GM21529 (cell line): ENCODE measurements around the gene YBX3.

Experiments
- ATAC-seq: cut with Tn5 transposase; IDR thresholded peaks from one replicate; pipeline ENCODE4 v1.9.1; 2021; ENCODE audit not compliant: unreplicated experiment

YBX3 gene

DNA sequence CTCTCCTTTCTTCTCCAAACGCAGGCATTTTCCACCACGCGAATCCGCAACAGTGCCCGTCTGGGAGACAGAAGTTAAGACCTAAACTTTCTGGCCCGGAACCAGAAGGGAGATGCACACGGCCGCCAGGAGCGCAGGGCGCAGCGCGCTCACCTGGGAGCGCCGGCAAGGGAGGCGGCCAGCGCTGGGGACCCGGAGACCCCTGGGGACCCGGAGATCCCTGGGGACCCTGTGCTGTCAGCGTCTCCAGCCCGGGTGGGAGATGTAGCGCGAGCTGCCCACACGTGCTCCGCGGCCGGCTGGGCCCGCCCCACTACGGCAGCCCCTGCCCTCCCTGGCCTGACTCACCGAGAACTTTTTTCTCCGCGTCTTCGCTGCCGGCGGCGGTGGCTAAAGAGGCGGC is 620 bp downstream of the YBX3 start:
- peak; percentile 47 for ATAC-seq

DNA sequence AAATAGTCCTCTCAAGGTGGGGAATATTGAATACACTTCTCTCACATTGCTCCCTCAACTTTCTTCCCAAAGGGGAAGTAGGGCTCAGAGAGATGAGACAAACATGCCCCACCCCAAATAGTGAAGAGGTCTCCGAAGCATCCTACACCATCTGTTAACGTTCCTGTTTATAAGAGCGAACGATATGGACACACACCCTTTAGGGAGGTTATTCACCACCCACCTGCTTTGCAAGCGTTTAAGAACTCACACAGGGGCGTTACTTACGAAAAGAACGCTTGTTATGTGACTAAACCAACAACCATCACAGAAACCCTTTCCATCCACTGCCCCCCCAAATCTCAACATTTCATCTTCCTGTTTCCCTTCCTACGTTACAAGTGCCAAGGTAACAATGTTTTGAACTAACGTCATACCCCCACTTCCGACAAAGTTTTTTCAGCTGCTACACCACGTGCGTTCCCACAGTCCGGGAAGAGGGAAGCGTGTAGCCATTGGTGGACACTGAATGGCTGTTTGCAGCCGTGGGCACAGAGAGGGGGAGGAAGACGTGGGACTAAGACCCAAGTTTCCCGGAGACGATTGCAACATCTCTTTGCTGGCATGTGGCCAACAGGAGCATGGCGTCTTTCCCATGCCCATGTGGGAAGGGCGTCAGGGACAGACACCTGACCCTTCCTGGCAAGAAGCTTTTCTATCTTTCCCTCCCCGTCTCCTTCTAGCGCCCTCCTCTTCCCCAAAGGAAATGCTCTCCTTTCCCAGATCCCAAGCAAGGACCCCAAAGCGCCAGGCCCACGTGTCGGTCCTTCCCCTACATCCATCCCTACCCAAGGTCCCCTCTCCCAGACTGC is 1.2 kb downstream of the YBX3 start:
- ATAC-seq = peak; percentile 39

DNA sequence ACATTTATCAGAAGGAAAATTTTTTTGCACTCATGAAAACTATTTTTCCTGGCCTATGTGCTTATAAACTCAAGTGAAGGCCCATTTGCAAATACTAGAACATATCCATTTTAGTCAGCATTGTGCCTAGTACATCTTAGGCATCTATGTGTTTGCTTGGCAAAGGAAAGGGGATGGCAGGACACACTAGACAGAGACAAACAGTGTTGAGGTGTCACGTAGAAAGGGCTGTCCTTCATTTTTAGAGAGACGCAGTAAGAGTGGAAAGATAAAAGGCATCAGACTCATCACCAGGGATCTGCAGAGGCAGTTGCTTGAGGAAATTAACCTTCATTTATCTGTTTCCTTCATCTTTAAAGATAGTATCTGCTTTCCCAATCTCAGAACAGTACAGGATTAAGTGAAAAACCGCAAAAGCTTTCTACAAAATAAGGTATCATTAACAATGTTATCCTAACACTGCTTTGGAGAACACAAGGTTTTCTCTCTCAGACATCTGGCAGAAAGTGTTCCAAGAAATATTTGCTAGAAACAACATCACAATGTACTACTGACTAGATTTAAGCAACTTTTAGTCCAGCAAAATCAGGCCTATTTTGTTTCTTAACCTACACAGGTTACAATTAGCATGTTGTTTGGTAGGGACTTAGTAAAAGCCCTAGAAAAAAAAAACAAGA is 2.0 kb downstream of the YBX3 start:
- ATAC-seq = no peak

DNA sequence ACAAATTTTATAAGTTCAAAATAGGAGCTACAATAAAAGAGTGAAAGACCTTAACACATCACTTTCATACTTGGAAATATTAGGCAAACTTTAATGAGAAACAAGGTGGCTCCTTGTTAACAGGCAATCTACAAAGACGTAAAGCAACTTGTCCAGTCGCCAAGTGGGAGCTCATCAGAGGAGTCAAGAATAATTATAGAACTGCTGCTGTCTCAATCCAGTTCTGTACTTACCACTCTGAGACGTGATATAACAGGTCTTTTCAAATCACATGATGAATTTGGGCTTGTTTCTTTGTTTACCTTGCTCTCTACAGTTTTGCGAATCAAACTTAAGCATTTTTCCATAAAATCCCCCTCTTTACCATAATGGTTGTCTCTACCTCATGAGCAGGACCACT is 3.6 kb downstream of the YBX3 start:
- ATAC-seq = no peak

DNA sequence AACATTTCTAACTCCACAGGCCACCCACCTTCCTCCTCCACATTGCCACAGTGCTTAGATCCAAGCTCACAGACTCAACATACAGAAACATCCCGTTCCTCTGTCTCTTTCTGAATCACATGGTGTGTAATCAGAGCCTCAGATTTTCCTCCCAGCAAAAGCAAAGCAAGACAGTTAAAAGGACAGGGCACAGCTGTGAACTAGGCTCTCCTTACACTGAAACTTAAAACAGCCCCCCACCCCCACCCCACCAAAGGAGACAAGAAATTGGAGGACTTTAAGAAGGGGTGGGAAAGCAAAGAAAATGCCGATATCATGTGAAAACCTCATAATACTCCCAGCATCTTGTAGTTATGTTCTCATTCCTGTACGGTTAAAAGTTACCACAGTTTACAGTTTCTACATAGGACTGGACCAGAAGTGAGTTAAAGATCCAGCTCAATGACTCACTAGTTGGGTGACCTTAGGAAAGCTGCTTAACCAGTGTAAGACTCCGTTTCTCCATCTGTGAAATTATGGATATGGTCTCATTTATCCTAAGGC is 4.8 kb downstream of the YBX3 start:
- no peak for ATAC-seq

DNA sequence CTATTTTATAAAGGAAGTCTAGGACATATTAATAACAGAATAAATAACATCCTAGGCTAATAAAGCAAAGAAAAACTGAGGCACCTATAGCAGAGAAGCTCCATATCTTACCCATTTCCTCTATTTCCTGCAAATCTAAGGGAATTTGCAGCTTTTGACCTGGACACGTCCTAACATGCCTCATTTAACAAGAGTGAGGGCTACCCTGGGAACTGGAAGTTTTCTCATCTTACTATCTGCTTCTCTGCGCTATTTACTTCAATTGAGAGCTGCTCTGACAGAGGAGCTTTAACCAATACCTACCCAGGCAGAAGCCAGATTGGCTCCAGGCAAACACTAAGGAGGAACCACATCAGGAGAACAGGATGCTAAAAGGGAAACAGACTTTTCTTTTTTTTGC is 5.7 kb downstream of the YBX3 start:
- no peak for ATAC-seq

DNA sequence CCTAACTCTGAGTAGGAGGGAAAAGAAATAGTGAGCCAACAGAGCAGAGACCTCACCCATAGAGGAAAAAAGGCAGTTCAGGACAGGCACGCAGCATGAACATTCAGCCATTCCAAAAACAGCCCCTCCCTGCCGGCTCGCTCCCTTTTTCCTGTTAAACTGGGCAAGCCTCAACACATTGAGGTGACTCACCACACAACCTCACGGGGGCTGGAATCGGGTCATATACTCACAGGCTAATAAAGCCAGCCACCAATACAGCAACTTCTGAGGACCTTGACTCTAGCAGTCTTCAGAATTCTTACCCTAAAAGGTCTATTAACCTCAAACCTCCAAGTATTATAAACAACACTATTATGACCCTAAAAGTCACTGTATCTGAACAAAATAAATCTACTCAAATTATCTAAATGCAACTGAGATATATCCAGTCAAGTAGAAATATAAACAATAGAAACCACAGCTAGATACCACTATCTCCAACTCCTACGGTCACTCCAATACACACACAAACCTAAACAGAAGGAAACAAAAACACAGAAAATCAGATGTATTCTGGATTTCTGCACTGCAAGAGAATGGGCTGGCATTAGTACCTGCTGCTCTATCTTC is 6.3 kb downstream of the YBX3 start:
- ATAC-seq = no peak

DNA sequence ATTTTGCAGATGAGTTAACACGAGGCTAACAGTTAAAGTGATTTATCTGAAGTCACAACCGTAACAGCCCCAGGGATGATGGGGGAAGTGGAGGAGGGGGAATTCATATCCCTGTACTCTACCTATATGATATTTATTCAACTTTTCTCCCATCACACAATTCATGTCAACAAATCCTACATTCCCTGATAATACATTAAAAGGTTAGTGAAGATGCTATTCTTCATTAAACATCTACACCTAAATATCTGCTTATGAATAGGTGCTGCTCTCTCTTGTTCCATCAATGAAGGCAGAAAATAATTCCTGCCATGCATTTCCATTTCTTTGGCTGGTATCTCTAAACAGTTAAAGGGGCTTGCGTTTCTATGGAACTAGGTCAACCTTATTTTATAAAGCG is 6.8 kb downstream of the YBX3 start:
- no peak for ATAC-seq

DNA sequence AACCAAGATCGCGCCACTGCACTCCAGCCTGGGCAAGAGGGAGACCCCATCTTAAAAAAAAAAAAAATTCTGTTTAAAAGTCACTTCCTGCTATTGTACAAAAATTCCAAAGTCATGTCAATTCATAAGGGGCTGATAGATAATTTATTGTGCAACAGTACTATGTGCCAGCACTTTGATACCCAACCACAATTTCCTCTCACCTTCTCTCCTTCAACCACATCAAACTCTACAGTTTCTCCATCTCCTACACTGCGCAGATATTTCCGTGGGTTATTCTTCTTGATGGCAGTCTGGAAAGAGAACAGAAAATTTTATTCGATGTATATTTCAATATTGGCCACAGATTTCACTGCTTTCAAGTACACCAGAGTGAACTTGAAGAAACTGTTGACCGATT is 7.6 kb downstream of the YBX3 start:
- ATAC-seq = no peak

DNA sequence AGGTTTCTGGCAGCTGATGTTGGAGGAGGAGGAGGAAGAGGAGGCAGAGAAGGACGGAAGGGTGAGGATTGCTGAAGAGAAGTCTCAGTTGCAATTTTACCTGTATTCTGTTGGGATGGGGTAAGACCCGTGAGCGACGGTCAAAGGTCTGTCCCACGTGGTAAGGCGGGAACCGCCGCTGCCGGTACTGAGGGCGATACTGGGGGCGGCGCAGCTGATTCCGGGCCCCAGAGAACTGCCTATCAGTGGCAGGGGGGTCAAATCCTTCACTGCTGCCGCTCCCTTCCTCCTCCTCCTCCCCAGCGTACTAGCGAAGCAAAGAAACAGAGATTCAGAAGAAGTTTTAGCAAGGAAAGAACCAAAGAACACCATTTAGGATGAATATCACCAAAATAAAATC is 13.3 kb downstream of the YBX3 start:
- no peak for ATAC-seq

DNA sequence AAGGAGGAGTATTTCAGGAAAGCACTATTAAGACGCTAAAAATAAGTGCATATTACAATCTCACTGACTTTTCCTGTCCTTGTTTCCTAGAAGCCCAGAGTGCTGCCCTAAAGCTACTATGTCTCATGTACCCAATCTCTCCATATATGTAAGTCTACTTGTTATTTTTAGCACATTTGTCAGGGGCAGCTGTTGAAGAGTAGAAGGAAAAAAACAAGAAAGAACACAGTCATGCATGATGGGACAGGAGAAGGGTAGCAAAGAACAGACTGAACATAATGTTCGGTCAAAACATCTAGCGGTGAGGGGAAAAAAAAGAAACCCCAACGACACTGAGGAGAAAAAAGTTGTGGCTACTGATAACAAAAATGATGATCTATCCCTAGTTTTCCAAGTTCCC is 14.3 kb downstream of the YBX3 start:
- no peak for ATAC-seq

DNA sequence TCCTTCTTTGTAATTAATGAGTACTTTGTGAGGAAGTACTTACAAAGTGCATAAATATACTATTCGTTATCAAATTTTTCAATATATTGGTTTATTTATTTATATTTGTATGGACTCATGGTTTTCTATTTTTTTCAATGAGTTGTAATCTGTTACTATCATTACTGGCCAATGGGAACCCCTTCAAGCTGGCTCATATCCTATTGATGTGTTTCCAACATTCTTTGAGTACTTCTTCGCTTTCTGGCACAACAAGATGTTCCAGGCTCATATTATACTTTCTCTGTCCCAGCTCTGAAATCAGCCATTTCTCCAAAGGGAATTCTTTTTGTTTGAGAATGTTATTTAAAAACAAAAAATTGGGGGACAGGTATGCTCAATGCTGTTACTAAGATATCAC is 17.5 kb downstream of the YBX3 start:
- no peak for ATAC-seq

DNA sequence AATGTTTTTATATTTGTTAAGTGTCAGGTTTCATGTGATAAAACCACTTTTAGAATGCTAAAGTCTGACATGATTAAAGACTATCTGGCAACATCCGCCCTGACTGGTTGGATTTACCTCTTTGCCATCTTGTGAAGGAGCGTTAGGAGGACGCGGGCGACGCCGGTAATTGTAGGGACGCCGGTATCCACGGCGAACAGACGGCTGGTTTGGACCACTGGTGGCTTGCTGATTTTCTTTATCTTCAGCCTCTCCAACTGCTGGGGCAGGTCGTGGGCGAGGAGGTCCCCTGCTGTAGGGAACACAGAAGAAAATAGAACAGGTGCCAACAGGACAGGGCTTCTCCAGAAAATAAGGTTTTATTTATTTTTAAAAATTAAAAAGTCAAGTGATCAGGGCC is 21.3 kb downstream of the YBX3 start:
- ATAC-seq = no peak

DNA sequence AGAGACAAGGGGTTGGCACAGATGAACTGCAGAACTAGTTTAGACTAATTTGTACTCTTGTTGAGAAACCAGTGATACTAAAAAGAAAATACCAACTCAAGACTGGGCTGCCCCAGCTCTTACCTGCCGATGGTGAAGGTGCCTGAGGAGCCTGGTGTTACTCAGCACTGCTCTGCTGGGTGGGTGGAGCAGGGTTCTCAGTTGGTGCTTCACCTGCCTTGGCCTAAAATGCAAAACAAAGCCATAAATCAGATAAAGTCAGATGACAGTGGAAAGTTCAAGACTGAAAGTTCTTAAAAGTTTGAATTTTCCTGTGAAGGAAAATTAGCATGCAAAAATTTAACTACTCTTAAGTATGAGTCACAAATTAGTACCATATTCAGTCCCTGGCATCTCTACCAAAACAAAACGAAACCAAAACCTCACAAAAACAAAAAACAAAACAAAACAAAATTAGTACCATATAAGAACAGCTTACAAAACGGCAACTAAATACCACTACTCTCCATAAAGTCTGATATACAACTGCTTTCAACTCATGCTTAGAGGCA is 21.9 kb downstream of the YBX3 start:
- peak; percentile 75 for ATAC-seq

DNA sequence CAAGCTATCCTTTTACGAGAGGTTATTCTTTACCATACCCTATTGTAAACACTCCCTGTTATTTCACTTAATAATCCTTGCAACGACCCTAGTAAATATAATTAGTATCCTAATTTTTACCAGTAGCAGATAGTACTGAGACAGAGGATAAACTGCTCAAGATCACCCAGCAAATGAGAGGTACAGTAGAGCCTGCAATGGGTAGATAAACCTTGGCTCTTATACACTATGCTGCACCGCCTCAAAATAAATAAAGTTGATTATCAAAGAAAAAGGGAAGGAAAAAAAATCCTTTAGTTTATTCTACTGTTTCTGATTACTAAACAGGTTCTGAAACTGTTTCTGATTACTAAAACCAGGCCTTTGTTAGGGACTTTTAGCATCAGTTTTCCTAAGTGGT is 22.5 kb downstream of the YBX3 start:
- ATAC-seq = peak; percentile 25

DNA sequence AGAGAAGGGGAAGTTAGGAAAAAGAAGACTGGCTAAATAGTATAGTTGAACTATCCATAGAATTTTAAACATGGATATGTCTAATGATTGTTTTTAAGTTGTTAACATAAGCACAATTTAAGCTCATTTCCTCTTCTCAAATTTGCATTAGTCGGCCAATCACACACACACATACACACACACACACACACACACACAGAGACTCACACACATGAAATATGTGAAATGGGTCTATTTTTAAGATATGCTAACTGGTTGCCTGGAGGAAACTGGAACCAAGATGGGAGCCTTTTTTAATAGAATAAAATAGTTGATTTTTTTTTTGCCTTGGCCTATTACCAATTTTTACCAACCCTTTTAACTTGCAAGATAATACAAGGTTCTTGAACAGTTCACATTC is 25.3 kb downstream of the YBX3 start:
- no peak for ATAC-seq

DNA sequence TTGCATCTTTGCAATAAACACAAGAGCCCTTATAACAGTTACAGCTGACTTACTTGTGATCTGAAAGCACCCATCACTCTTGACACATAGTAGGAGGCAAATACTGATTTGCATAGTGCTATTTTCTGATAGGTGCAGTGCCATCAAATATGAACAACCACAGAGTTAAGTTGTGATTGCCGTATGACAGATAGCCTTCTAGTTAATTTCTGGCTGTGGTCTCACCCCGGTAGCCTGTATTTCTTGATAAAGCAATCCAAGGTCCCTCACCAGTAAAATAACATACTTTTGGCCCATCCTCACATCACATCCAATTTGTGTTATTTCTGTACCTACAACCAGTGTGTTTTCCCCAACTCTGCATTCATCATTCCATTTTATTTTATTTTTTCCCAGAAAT is 26.0 kb downstream of the YBX3 start:
- no peak for ATAC-seq

DNA sequence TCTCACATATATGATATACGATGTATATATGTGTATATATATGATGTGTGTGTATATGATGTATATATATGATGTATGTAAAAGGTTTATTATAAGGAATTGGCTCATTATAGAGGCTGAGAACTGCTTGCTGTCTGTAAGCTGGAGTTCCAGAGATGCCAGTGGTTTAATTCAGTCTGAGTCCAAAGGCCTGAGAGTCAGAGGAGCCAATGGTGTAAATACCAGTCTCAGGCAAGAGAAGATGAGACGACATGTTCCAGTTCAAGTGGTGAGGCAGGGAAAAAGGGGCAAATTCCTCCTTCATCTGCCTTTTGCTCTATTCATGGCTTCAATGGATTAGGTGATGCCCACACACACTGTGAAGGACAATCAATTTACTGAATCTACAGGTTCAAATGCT is 32.2 kb downstream of the YBX3 start:
- ATAC-seq = no peak

DNA sequence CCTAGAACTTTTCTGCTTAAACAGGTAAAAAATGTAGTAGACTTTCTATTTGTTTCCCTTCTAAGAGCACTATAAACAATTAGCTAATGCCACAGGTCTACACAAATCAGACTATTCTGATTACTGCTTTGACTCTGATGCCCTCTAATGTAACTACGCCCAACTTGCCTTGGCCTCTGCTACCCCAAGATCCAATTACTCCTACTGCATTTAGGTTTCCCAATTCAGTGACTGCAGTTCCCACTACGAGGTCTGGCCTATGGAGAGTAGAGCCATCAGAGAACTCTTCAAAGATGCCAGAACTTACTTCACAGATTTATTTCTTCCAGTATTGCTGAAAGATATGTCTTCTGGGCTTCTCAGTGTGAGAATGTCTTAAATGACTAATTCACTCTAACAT is 34.0 kb downstream of the YBX3 start:
- ATAC-seq = no peak

DNA sequence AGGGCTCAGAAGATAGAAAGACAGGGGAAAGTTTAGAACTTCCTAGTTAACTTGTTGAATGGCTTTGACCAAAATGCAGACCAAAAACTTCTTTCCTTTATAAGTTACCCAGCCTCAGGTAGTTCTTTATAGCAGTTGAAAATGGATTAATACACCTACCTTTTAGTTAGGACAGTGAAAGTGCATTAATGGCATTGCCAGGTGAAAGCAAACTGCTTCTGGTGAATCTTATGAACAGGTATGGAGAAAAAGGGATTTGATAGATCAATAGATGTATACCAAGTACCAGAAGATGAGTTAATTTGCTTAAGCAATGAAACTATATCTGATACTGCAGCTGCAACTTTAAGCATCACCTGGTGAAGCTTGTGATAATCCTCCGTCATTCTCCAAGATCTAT is 35.1 kb downstream of the YBX3 start:
- no peak for ATAC-seq

DNA sequence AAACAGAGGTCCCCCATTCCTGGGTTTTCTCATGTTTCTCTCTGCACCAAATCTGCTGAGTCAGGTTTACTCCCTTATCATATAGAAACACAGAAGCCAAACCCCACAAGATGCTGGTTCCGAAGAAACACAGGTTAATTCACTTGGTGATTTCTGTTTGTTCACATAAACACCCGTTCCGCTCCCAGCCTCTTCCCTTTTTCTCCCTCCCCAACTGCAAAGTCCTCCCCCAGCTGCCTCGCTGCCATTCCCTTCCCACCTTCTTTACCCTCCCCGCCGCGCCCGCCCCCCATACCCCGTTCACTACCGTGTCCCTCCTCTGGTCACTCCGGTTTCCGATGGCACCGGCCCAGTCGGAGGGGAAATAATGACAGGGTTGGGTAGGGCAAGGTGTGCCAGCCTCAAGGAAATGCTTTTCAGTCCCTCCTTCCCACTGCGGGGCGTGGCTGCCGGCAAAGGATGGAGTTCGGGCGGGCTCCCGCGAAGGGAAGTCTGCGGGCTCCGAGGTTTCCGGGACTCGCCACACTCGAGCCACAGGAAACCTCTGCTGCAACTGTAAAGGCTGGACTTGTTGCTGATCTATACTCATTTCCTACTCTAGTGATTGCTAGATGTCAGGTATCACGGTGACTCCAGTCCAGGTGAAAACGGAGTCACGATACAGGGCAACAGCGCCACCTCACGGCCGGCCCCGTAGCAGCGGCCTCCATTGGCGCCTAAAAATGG is 49.3 kb downstream of the YBX3 start, which contains the start of gene STYK1:
Gene STYK1, minus strand, starts transcription at position 394 of the 726 bp plus-strand sequence. CDS start 39,434 bp downstream, outside the sequence.
- peak; percentile 75 for ATAC-seq
